COLO668 (cell line): ENCODE results near the gene DDX51.
A peak's percentile ranks its signal among the peaks of the same experiment; 100 is the strongest.
"Not testable (repeated sequence)": the region's sequence is repeated elsewhere in the genome, so short reads cannot be mapped to it uniquely, and the experiment has no call there.

Experiments
- DNase-seq: peaks from one replicate; lab custom pipeline; 2025; ENCODE audit not compliant: unreplicated experiment; lab: John Stamatoyannopoulos, UW

The DDX51 gene

GRCh38 chr12:132121283-132121682, 22.8 kb downstream of the DDX51 start:
- no peak for DNase-seq

- no peak for DNase-seq
Observed at GRCh38 chr12:132118876-132119275, 25.2 kb downstream of the DDX51 start.

GRCh38 chr12:132117558-132117875, 26.6 kb downstream of the DDX51 start:
- DNase-seq, result no peak

GRCh38 chr12:132116709-132117557, 27.2 kb downstream of the DDX51 start:
- no peak for DNase-seq

GRCh38 chr12:132115500-132115899, 28.6 kb downstream of the DDX51 start:
- DNase-seq, result no peak

GRCh38 chr12:132114667-132115066, 29.5 kb downstream of the DDX51 start:
- no peak for DNase-seq

- no peak for DNase-seq
Observed at GRCh38 chr12:132111654-132112304, 32.3 kb downstream of the DDX51 start.

GRCh38 chr12:132110677-132111076, 33.4 kb downstream of the DDX51 start:
- DNase-seq, result no peak

GRCh38 chr12:132109741-132110140, 34.4 kb downstream of the DDX51 start:
- no peak for DNase-seq

- DNase-seq, result no peak
Observed at GRCh38 chr12:132108211-132108832, 35.8 kb downstream of the DDX51 start.

- DNase-seq, result no peak
Observed at GRCh38 chr12:132106921-132107320, 37.2 kb downstream of the DDX51 start.

- DNase-seq, result no peak
Observed at GRCh38 chr12:132105467-132105866, 38.7 kb downstream of the DDX51 start.

GRCh38 chr12:132103542-132104308, 40.4 kb downstream of the DDX51 start:
- DNase-seq, result no peak

- DNase-seq, result not testable (repeated sequence)
Observed at GRCh38 chr12:132103072-132103471, 41.0 kb downstream of the DDX51 start.

- DNase-seq, result no peak
Observed at GRCh38 chr12:132102297-132102696, 41.8 kb downstream of the DDX51 start.

GRCh38 chr12:132100306-132101065, 43.6 kb downstream of the DDX51 start:
- DNase-seq, result no peak

- DNase-seq, result no peak
Observed at GRCh38 chr12:132099739-132100138, 44.4 kb downstream of the DDX51 start.

GRCh38 chr12:132095520-132096409, 48.4 kb downstream of the DDX51 start:
- peak; percentile 5 for DNase-seq

- no peak for DNase-seq
Observed at GRCh38 chr12:132094269-132094891, 49.7 kb downstream of the DDX51 start.
